H1 (cell line): ENCODE results near the gene CCDC200. TPM values are rescaled to one million over a fixed set of nuclear protein-coding genes. Genes with fewer than 3 reads are reported as not detected.
"Not testable (repeated sequence)": the region's sequence is repeated elsewhere in the genome, so short reads cannot be mapped to it uniquely, and the experiment has no call there.

Source experiments
- CTCF ChIA-PET: fragments of 300-600 bp; sonication (Branson Sonifier 250); formaldehyde crosslinking; loops from one replicate; lab custom pipeline; 2021; ENCODE audit not compliant: partially characterized antibody; lab: Charles Lee
- POLR2A ChIA-PET: fragments of 300-600 bp; sonication (Branson Sonifier 250); formaldehyde crosslinking; loops from one replicate; lab custom pipeline; 2021; ENCODE audit warnings: inconsistent platforms; ENCODE audit not compliant: partially characterized antibody; lab: Charles Lee
- DNase-seq, 2 experiments: peaks; one replicate each; pipeline versions ENCODE4 v3.0.0 to v3.0.0-alpha.2; 2010 to 2022; ENCODE audit warnings: low spot score in 2 of 2, low read depth in 1 of 2, mixed read lengths in 1 of 2
- FAIRE-seq: peaks from 2 replicates; lab custom pipeline; 2011; peaks lifted over from hg19 to GRCh38; lab: Jason Lieb, UNC
- H2AFZ ChIP-seq: 2 replicates; pipeline ENCODE4 v1.8.1; 2012; ENCODE audit warnings: low read length, inconsistent platforms
- H2AK5ac ChIP-seq: 2 replicates; pipeline ENCODE4 v1.6.1; 2013; ENCODE audit warnings: low read depth, low read length
- H2BK120ac ChIP-seq: replicated peaks from 2 replicates; pipeline ENCODE3; 2013; ENCODE audit warnings: low read depth, low read length, inconsistent platforms
- H2BK12ac ChIP-seq: 2 replicates; pipeline ENCODE4 v1.6.1; 2013; ENCODE audit warnings: low read depth, low read length
- H2BK15ac ChIP-seq: 2 replicates; pipeline ENCODE4 v1.6.1; 2013; ENCODE audit warnings: low read length
- H2BK20ac ChIP-seq: 2 replicates; pipeline ENCODE4 v1.6.1; 2013; ENCODE audit warnings: low read length
- H2BK5ac ChIP-seq: 2 replicates; pipeline ENCODE4 v1.6.1; 2013; ENCODE audit warnings: low read depth, low read length
- H3K14ac ChIP-seq: 2 replicates; pipeline ENCODE4 v1.6.1; 2013; ENCODE audit warnings: inconsistent platforms; ENCODE audit not compliant: insufficient read length
- H3K18ac ChIP-seq: 2 replicates; pipeline ENCODE4 v1.6.1; 2013; ENCODE audit warnings: low read length; ENCODE audit errors: extremely low read depth
- H3K23ac ChIP-seq: 2 replicates; pipeline ENCODE4 v1.6.1; 2013; ENCODE audit warnings: inconsistent platforms; ENCODE audit not compliant: insufficient read length
- H3K23me2 ChIP-seq: 2 replicates; pipeline ENCODE4 v1.6.1; 2013; ENCODE audit warnings: low read depth, low read length
- H3K27ac ChIP-seq: 2 replicates; pipeline ENCODE4 v1.6.1; 2011; ENCODE audit warnings: low read depth, low read length, inconsistent platforms
- H3K27me3 ChIP-seq, 4 experiments: replicated peaks in 1 of 4; 1 replicate in 1 of 4; 2 replicates in 3 of 4; pipeline versions ENCODE4 v1.6.1 to v1.8.1; 2011 to 2013; ENCODE audit warnings: low read length in 3 of 4, mild to moderate bottlenecking in 3 of 4, inconsistent platforms in 2 of 4, mixed read lengths in 2 of 4, moderate library complexity in 1 of 4; ENCODE audit not compliant: control insufficient read depth in 3 of 4, insufficient read depth in 3 of 4; ENCODE audit errors: extremely low read depth in 1 of 4
- H3K36me3 ChIP-seq, 4 experiments: 2 replicates each; pipeline versions ENCODE4 v1.6.1 to v1.8.1; 2011 to 2013; ENCODE audit warnings: mild to moderate bottlenecking in 4 of 4, low read length in 3 of 4, moderate library complexity in 2 of 4, control low read depth in 1 of 4, inconsistent platforms in 1 of 4; ENCODE audit not compliant: insufficient read depth in 4 of 4, control insufficient read depth in 2 of 4
- H3K4ac ChIP-seq: replicated peaks from 2 replicates; pipeline ENCODE3; 2013; ENCODE audit warnings: low read length, low read depth, mixed read lengths, inconsistent platforms; ENCODE audit not compliant: insufficient read length
- H3K4me1 ChIP-seq, 4 experiments: replicated peaks in 1 of 4; 1 replicate in 1 of 4; 2 replicates in 3 of 4; pipeline versions ENCODE4 v1.6.1 to v1.8.1; 2011 to 2013; ENCODE audit warnings: low read length in 3 of 4, inconsistent platforms in 2 of 4, mixed read lengths in 1 of 4; ENCODE audit not compliant: insufficient read depth in 4 of 4, control insufficient read depth in 3 of 4
- H3K4me2 ChIP-seq, 2 experiments: 2 replicates each; pipeline versions ENCODE4 v1.6.1 to v1.8.1; 2011 to 2013; ENCODE audit warnings: low read depth in 2 of 2, low read length in 2 of 2, control low read depth in 1 of 2, inconsistent platforms in 1 of 2, mild to moderate bottlenecking in 1 of 2; ENCODE audit not compliant: insufficient read depth in 1 of 2
- H3K4me3 ChIP-seq, 4 experiments: fragments of 200-600, 300-600 bp in 1 of 4; sonication (generic), shearing (Covaris generic), sonication (Bioruptor Twin) in 1 of 4; 2 replicates each; pipeline versions ENCODE4 v1.5.1 to v1.8.1; 2011 to 2016; ENCODE audit warnings: low read length in 4 of 4, low read depth in 3 of 4, control low read depth in 2 of 4, inconsistent platforms in 2 of 4, mild to moderate bottlenecking in 2 of 4, mixed read lengths in 1 of 4, moderate library complexity in 1 of 4; ENCODE audit not compliant: insufficient read depth in 2 of 4; ENCODE audit errors: extremely low read depth in 1 of 4
- H3K56ac ChIP-seq: replicated peaks from 2 replicates; pipeline ENCODE3; 2013; ENCODE audit warnings: low read depth, mild to moderate bottlenecking, mixed read lengths, low read length, inconsistent platforms; ENCODE audit not compliant: insufficient read length
- H3K79me1 ChIP-seq: 2 replicates; pipeline ENCODE4 v1.6.1; 2013; ENCODE audit warnings: low read depth, low read length, control low read depth
- H3K79me2 ChIP-seq, 2 experiments: 2 replicates each; pipeline versions ENCODE4 v1.6.1 to v1.8.1; 2012 to 2013; ENCODE audit warnings: low read length in 2 of 2, mild to moderate bottlenecking in 2 of 2, inconsistent platforms in 1 of 2; ENCODE audit not compliant: insufficient read depth in 2 of 2, control insufficient read depth in 1 of 2
- H3K9ac ChIP-seq, 4 experiments: replicated peaks in 1 of 4; 1 replicate in 1 of 4; 2 replicates in 3 of 4; pipeline versions ENCODE4 v1.6.1 to v1.8.1; 2011 to 2013; ENCODE audit warnings: low read depth in 3 of 4, low read length in 3 of 4, control low read depth in 2 of 4, mild to moderate bottlenecking in 2 of 4, moderate library complexity in 2 of 4, inconsistent platforms in 1 of 4; ENCODE audit errors: extremely low read depth in 1 of 4
- H3K9me3 ChIP-seq, 2 experiments: 2 replicates each; pipeline versions ENCODE4 v1.6.1 to v1.8.1; 2012 to 2013; ENCODE audit warnings: mild to moderate bottlenecking in 2 of 2, moderate library complexity in 2 of 2, control low read depth in 1 of 2, inconsistent platforms in 1 of 2, low read depth in 1 of 2, low read length in 1 of 2, mixed read lengths in 1 of 2; ENCODE audit not compliant: insufficient read depth in 2 of 2
- H4K20me1 ChIP-seq, 2 experiments: replicated peaks in 1 of 2; 2 replicates each; pipeline versions ENCODE3 to v1.8.1; 2011 to 2013; ENCODE audit warnings: inconsistent platforms in 2 of 2, low read length in 2 of 2, mild to moderate bottlenecking in 1 of 2; ENCODE audit not compliant: insufficient read depth in 2 of 2, control insufficient read depth in 1 of 2
- H4K5ac ChIP-seq: 2 replicates; pipeline ENCODE4 v1.6.1; 2013; ENCODE audit warnings: low read length, low read depth, mixed read lengths, inconsistent platforms; ENCODE audit not compliant: insufficient read length
- H4K8ac ChIP-seq: 2 replicates; pipeline ENCODE4 v1.8.0; 2013; ENCODE audit warnings: mild to moderate bottlenecking, moderate library complexity, low read length, inconsistent platforms; ENCODE audit not compliant: insufficient read depth; ENCODE audit errors: extremely low read depth
- H4K91ac ChIP-seq: replicated peaks from 2 replicates; pipeline ENCODE3; 2013; ENCODE audit warnings: low read length, mixed read lengths, inconsistent platforms; ENCODE audit not compliant: insufficient read length
- WGBS, 2 experiments: shearing (Covaris generic) in 1 of 2; methylation state at CpG; one replicate each; pipeline versions ENCODE4 v1.1.6 to v1.1.7; 2013 to 2015; ENCODE audit warnings: low lambda C conversion rate in 2 of 2, mixed read lengths in 2 of 2, inconsistent platforms in 1 of 2, low coverage in 1 of 2, missing lambda C conversion rate in 1 of 2; ENCODE audit not compliant: insufficient replicate concordance in 2 of 2, insufficient coverage in 1 of 2, insufficient read length in 1 of 2; ENCODE audit errors: extremely low coverage in 1 of 2, missing lambda C conversion rate in 1 of 2; 5-methylcytosine and 5-hydroxymethylcytosine counted together
- polyA plus RNA-seq, 7 experiments: library from polyadenylated mRNA; depleted of rRNA in 3 of 7; stranded (reverse) in 5 of 7; unstranded in 2 of 7; fragments of >200 nt in 5 of 7; fragments of 200-250 nt in 2 of 7; gene quantifications; 1 replicate in 5 of 7; 2 replicates in 1 of 7; 4 replicates in 1 of 7; pipeline versions ENCODE4 v1.2.1 to v1.2.3, GENCODE V29; 2011 to 2013; ENCODE audit warnings: missing spikeins in 2 of 7, mixed read lengths in 2 of 7
- total RNA-seq: library from RNA; stranded (reverse); fragmentation: NEBNext Ultra II Directional; extraction: Animal tissue kit (Norgen Biotek cat#: 25700); gene quantifications from 2 replicates; pipeline ENCODE4 v1.2.1, GENCODE V29; 2021

Gene CCDC200
- total and polyA plus RNA-seq, 2 of the 8 experiments (the other 6 are each of a cell fraction or from before 2014, with no cell fraction given): 0.11 TPM; not detected in 1

GRCh38 chr17:43203013-43203412, 25.4 kb downstream of the CCDC200 start:
- H2BK12ac ChIP-seq, H4K5ac ChIP-seq, H3K14ac ChIP-seq, FAIRE-seq, DNase-seq, H3K56ac ChIP-seq, H4K91ac ChIP-seq, H3K18ac ChIP-seq, H3K4me1 ChIP-seq, H3K79me2 ChIP-seq, H3K23ac ChIP-seq, H2BK20ac ChIP-seq, H2AK5ac ChIP-seq, H2BK5ac ChIP-seq, H3K4ac ChIP-seq, H3K27ac ChIP-seq, H2AFZ ChIP-seq, H2BK120ac ChIP-seq, H3K9ac ChIP-seq, H3K4me3 ChIP-seq, H4K8ac ChIP-seq, H4K20me1 ChIP-seq, H2BK15ac ChIP-seq, H3K9me3 ChIP-seq, H3K23me2 ChIP-seq, H3K4me2 ChIP-seq, H3K27me3 ChIP-seq, H3K79me1 ChIP-seq: not testable (repeated sequence)
- CTCF ChIA-PET: interaction anchor here (0.6 to 1.4 kb wide), 2 partner anchors 13 to 369 kb away, joined by 4 read pairs; no protein-coding TSS in a partner anchor
- 100% methylated on average over 3 of the region's 3 CpGs; no CpG with 5 or more reads in 1 of the 2 experiments for WGBS, 2 experiments
- POLR2A ChIA-PET: interaction anchor here (0.7 to 1.9 kb wide), 4 partner anchors 9 to 113 kb away, joined by 3 to 8 read pairs (median 4); partner anchors contain the start of gene TMEM106A
- peaks cover 6 to 34% (median 17%) of the 10 kb centered on the region in 4 experiments; a peak in 5 of 8 replicates for H3K36me3 ChIP-seq
